Thymus (tissue), 14 donors: ENCODE data around the gene MLLT6. TPM values are rescaled to one million over a fixed set of nuclear protein-coding genes. Genes with fewer than 3 reads are reported as not detected.
A peak's percentile ranks its signal among the peaks of the same experiment; 100 is the strongest.

Experiments used
- DNase-seq, 9 donors: peaks; one replicate each; pipeline ENCODE4 v3.0.0-alpha.2; 2013; ENCODE audit warnings: low spot score in 9 of 9, low read depth in 6 of 9, missing footprints in 1 of 9
- H3K27ac ChIP-seq, 2 donors: one replicate each; pipeline ENCODE4 v1.5.1; 2013; ENCODE audit warnings: control low read depth in 1 of 2, low read depth in 1 of 2, low read length in 1 of 2, mild to moderate bottlenecking in 1 of 2, moderate library complexity in 1 of 2
- H3K27me3 ChIP-seq, 2 donors: one replicate each; pipeline ENCODE4 v1.5.1; 2013; ENCODE audit warnings: low read length in 1 of 2; ENCODE audit not compliant: control insufficient read depth in 2 of 2, insufficient read depth in 1 of 2
- H3K36me3 ChIP-seq, 2 donors: one replicate each; pipeline ENCODE4 v1.5.1; 2013; ENCODE audit warnings: low read length in 1 of 2, mild to moderate bottlenecking in 1 of 2, moderate library complexity in 1 of 2; ENCODE audit not compliant: control insufficient read depth in 2 of 2, insufficient read depth in 2 of 2
- H3K4me1 ChIP-seq, 2 donors: one replicate each; pipeline ENCODE4 v1.5.1; 2013; ENCODE audit warnings: low read length in 2 of 2; ENCODE audit not compliant: control insufficient read depth in 2 of 2, insufficient read depth in 2 of 2
- H3K4me3 ChIP-seq, 2 donors: one replicate each; pipeline ENCODE4 v1.5.1; 2013; ENCODE audit warnings: low read length in 2 of 2, control low read depth in 1 of 2, mild to moderate bottlenecking in 1 of 2
- H3K9me3 ChIP-seq, 2 donors: one replicate each; pipeline ENCODE4 v1.5.1; 2013; ENCODE audit warnings: low read length in 1 of 2, mild to moderate bottlenecking in 1 of 2; ENCODE audit not compliant: control insufficient read depth in 2 of 2, insufficient read depth in 1 of 2
- WGBS: extraction: QIAGEN DNeasy Blood & Tissue Kit; methylation state at CpG from one replicate; pipeline ENCODE4 v1.1.7; 2013; 5-methylcytosine and 5-hydroxymethylcytosine counted together
- long read RNA-seq, 10 donors: transcript quantifications; one replicate each; lab custom pipeline, GENCODE V29; 2026
- polyA plus RNA-seq: library from polyadenylated mRNA; stranded (reverse); fragments of 200-250 nt; gene quantifications from one replicate; pipeline ENCODE4 v1.2.3, GENCODE V29; 2013
- total RNA-seq: library from RNA; stranded (reverse); fragments of 120-200 nt; gene quantifications from one replicate; pipeline ENCODE4 v1.2.4, GENCODE V29; 2013
- donor health status: healthy.

Gene MLLT6
- total RNA-seq (37.3 TPM), polyA plus RNA-seq (124 TPM)
- long read RNA-seq, donor 1, transcript MLLT6-205 (1 exons, 2,937 nt), result major isoform, 11 of 11 reads
- long read RNA-seq, donor 1, partial matches to known transcripts, result 0 of 11 reads
- long read RNA-seq, donor 1, other reads (novel, unspliced or antisense), result 0 of 11 reads
- long read RNA-seq, donor 2, result 0 reads
- long read RNA-seq, donor 3, transcript MLLT6-205 (1 exons, 2,937 nt), result major isoform, 80 of 145 reads
- long read RNA-seq, donor 3, partial matches to known transcripts, result 62 of 145 reads
- long read RNA-seq, donor 3, other reads (novel, unspliced or antisense), result 0 of 145 reads
- long read RNA-seq, donor 4, full-length matches to known transcripts, result 94 of 130 reads
- long read RNA-seq, donor 4, partial matches to known transcripts, result 36 of 130 reads
- long read RNA-seq, donor 4, other reads (novel, unspliced or antisense), result 0 of 130 reads
- long read RNA-seq, donor 5, transcript MLLT6-205 (1 exons, 2,937 nt), result major isoform, 137 of 239 reads
- long read RNA-seq, donor 5, partial matches to known transcripts, result 92 of 239 reads
- long read RNA-seq, donor 5, other reads (novel, unspliced or antisense), result 0 of 239 reads
- long read RNA-seq, donor 6, transcript MLLT6-205 (1 exons, 2,937 nt), result major isoform, 75 of 104 reads
- long read RNA-seq, donor 6, partial matches to known transcripts, result 25 of 104 reads
- long read RNA-seq, donor 6, other reads (novel, unspliced or antisense), result 0 of 104 reads
- long read RNA-seq, donor 7, transcript MLLT6-205 (1 exons, 2,937 nt), result major isoform, 60 of 64 reads
- long read RNA-seq, donor 7, partial matches to known transcripts, result 0 of 64 reads
- long read RNA-seq, donor 7, other reads (novel, unspliced or antisense), result 0 of 64 reads
- long read RNA-seq, donor 8, transcript MLLT6-205 (1 exons, 2,937 nt), result major isoform, 17 of 25 reads
- long read RNA-seq, donor 8, partial matches to known transcripts, result 8 of 25 reads
- long read RNA-seq, donor 8, other reads (novel, unspliced or antisense), result 0 of 25 reads
- long read RNA-seq, donor 9, transcript MLLT6-205 (1 exons, 2,937 nt), result major isoform, 47 of 79 reads
- long read RNA-seq, donor 9, partial matches to known transcripts, result 27 of 79 reads
- long read RNA-seq, donor 9, other reads (novel, unspliced or antisense), result 0 of 79 reads
- long read RNA-seq, donor 10, transcript MLLT6-205 (1 exons, 2,937 nt), result major isoform, 53 of 83 reads
- long read RNA-seq, donor 10, partial matches to known transcripts, result 24 of 83 reads
- long read RNA-seq, donor 10, other reads (novel, unspliced or antisense), result 0 of 83 reads

DNA sequence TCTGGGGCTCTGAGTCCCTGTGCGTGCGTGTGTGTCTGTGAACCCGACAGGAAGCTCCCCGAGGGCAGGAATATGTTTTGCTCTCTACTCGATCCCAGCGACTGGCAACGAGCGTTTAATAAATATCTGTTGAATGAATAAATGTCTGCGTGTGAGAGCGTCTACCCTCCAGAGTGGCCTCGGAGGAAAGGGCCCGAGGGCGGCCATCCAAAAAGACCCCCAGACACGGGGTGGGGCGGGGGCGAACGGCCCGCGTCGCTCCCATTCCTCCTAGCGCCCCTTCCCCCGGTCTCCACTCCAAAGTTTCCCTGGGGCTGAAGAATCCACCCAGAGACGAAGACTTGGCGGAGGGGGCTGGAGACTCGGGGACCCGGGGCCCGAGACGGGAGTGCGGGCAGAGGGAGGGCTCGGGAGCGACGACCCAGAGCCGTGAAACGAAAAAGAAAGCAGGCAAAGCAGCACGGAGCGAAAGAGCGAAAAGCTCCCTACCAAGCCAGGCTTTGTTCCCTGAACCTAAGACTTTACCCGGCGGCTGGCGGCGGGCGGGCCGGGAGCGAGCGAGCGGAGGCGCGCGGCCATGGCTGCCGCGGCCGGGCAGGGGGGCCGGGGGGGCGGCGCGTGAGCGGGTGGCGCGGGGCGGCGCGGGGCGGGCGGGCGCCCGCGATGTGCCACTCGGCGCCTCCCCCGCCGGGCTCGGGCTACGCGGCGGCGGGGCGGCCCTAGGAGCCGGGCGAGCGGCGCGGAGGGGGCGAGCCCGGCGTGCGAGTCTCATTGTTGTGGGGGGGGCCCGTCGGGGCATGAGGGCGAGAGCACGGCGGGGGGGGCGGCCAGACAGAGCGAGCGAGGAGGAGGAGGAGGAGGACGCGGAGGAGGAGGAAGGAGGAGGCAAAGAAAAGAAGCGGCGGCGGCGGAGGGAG, at the start of gene MLLT6:
Gene MLLT6, plus strand, starts transcription at position 668 of the 917 bp plus-strand sequence. CDS start 360 bp downstream, outside the sequence.
- Histone ChIP-seq H3K4me3 (peak within 1 kb of the TSS; percentile 82 to 94), H3K27ac (peak within 1 kb of the TSS; percentile 89 to 97), H3K27me3 (no peaks in the 10 kb centered on the region), H3K9me3 (peaks cover 0 to 9% of the 10 kb centered on the region in 2 donors), H3K36me3 (peaks cover 22 to 26% of the 10 kb centered on the region in 2 donors), H3K4me1 (peaks cover 18 to 62% of the 10 kb centered on the region in 2 donors)
- under 1% methylated on average over 99 of the region's 100 CpGs for whole genome bisulfite sequencing
- DNase-seq, result peak in 6 of 9 donors; percentile 53 to 90 (median 68)

GRCh38 chr17:38656959-38657823, 47.9 kb upstream of the MLLT6 start:
- Histone ChIP-seq H3K4me3 (no peak overlapping the region), H3K27me3 (peaks cover 5 to 47% of the 10 kb centered on the region in 2 donors), H3K4me1 (peaks cover 2 to 13% of the 10 kb centered on the region in 2 donors), H3K36me3 (no peaks in the 10 kb centered on the region), H3K27ac (no peak overlapping the region), H3K9me3 (no peaks in the 10 kb centered on the region)
- DNase-seq, result no peak
- WGBS, result 87% methylated on average over 27 of the region's 27 CpGs

GRCh38 chr17:38657824-38658740, 47.0 kb upstream of the MLLT6 start:
- WGBS, result 88% methylated on average over 15 of the region's 15 CpGs
- no peak overlapping the region for H3K4me3 ChIP-seq
- H3K36me3 ChIP-seq, result no peaks in the 10 kb centered on the region
- no peak overlapping the region for H3K27ac ChIP-seq
- no peaks in the 10 kb centered on the region for H3K9me3 ChIP-seq
- no peak for DNase-seq
- peaks cover 2 to 13% of the 10 kb centered on the region in 2 donors for H3K4me1 ChIP-seq
- H3K27me3 ChIP-seq, result peaks cover 5 to 52% of the 10 kb centered on the region in 2 donors

DNA sequence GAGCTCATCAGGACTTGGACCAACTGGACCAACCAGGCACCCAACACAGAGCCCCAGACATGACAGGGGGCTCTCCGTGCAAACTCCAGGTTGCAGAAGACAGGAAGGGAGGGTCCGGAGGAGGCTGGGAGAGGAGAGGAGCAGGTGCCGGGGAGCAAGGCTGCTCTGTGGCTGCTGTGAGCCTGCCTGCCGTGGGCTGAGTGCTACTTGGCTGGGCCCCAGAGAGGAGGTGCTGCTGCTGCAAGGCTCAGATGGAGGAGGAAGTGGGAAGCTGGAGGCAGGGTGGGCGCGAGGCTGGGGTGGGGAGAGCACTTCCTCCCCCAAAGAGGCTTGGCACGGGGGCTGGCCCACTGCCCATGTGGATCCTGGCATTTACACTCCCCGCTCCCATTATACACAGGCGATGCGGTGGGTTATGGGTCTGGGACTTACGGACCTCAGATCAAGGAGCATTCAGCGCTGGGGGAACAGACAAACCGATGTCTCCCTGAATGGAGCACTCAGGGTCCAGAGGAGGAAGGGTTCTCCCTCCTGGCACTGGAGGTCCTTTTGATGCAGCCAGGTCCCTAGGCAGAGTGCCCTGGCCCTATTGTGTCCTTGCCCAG, 46.2 kb upstream of the MLLT6 start:
- peaks cover 2 to 13% of the 10 kb centered on the region in 2 donors for H3K4me1 ChIP-seq
- H3K27me3 ChIP-seq, result peaks cover 4 to 54% of the 10 kb centered on the region in 2 donors
- no peaks in the 10 kb centered on the region for H3K36me3 ChIP-seq
- H3K9me3 ChIP-seq, result no peaks in the 10 kb centered on the region
- H3K27ac ChIP-seq, result no peak overlapping the region
- no peak overlapping the region for H3K4me3 ChIP-seq
- DNase-seq, result no peak
- WGBS, result 15% methylated on average over 13 of the region's 13 CpGs

DNA sequence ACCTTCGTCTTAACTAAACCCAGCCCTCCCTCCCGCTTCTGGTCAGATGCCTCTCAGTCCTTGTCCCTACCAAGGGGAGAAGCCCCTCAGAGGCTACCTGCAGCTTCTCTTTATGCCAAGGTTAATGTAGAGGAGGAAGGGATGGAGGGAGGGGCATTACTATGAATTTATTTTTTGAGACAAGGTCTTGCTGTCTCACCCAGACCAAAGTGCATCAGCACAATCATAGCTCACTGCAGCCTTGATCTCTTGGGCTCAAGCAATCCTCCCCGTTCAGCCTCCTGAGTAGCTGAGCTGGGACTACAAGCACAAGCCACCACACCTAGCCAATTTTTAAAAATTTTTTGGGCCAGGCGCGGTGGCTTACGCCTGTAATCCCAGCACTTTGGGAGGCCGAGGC, 45.7 kb upstream of the MLLT6 start:
- no peak overlapping the region for H3K27ac ChIP-seq
- H3K9me3 ChIP-seq, result no peaks in the 10 kb centered on the region
- no peak overlapping the region for H3K4me3 ChIP-seq
- no peaks in the 10 kb centered on the region for H3K36me3 ChIP-seq
- DNase-seq, result no peak
- peaks cover 2 to 13% of the 10 kb centered on the region in 2 donors for H3K4me1 ChIP-seq
- WGBS, result 93% methylated on average over 7 of the region's 7 CpGs
- H3K27me3 ChIP-seq, result peaks cover 2 to 54% of the 10 kb centered on the region in 2 donors

DNA sequence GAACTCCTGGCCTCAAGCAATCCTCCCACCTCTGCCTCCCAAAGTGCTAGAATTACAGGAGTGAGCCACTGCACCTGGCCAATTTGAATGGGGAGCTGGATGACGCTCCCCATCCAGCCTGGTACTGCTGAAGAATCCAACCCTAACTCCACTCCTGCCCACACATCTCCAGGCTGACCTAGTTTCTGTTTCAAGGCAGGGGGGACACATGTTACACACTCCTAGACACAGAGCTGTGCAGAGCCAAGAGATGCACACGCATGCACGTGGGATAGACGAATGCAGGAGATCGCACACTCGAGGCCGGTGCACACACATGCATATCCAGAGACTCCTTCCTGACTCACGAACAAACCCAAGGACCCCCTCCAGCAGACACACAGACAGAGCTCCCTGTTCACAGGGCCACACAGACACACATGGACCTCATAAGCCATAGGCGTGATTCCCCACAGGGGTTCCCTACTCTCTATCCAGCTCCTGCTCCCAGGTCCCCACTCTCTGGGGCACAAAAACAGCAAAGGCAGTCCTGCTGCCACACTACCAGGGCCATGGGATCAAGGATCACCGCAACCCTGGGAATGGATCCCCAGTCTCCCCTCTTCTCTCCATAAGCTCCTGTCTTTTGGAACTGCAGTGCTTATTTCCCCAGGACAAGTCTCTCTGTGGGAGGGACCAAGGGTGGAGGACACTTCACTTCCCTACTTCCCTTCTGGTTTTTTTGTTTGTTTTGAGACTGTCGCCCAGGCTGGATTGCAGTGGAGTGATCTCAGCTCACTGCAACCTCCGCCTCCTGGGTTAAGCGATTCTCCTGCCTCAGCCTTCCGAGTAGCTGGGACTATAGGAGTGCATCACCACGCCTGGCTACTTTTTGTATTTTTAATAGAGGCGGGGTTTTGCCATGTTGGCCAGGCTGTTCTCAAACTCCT, 44.7 kb upstream of the MLLT6 start:
- no peak for DNase-seq
- Histone ChIP-seq H3K27me3 (peaks cover 0 to 51% of the 10 kb centered on the region in 2 donors), H3K36me3 (no peaks in the 10 kb centered on the region), H3K4me3 (no peak overlapping the region), H3K9me3 (no peaks in the 10 kb centered on the region), H3K27ac (no peak overlapping the region), H3K4me1 (peaks cover 2 to 7% of the 10 kb centered on the region in 2 donors)
- 96% methylated on average over 16 of the region's 16 CpGs for WGBS
